NCI-H187 treated with DMSO at 0.1 percent for 48 hours (cell line): ENCODE measurements around the gene ANXA7.
"Not testable (repeated sequence)": the region's sequence is repeated elsewhere in the genome, so short reads cannot be mapped to it uniquely, and the experiment has no call there.

Experiments
- DNase-seq: peaks from one replicate; lab custom pipeline; 2025; lab: John Stamatoyannopoulos, UW

The ANXA7 gene

GRCh38 chr10:73339436-73339835 lies 74.4 kb downstream of the ANXA7 start:
- DNase-seq, result no peak

- no peak for DNase-seq
These were observed 75.0 kb downstream of the ANXA7 start for GRCh38 chr10:73338801-73339368.

GRCh38 chr10:73333202-73333601 lies 80.7 kb downstream of the ANXA7 start:
- no peak for DNase-seq

- no peak for DNase-seq
These were observed 81.5 kb downstream of the ANXA7 start for GRCh38 chr10:73332379-73332778.

- DNase-seq, result not testable (repeated sequence)
These were observed 85.3 kb downstream of the ANXA7 start for GRCh38 chr10:73328523-73328922.

GRCh38 chr10:73325290-73325689 lies 88.6 kb downstream of the ANXA7 start:
- not testable (repeated sequence) for DNase-seq
